Gastroesophageal sphincter (tissue), 4 donors: ENCODE measurements around the gene OR1D2. TPM values are rescaled to one million over a fixed set of nuclear protein-coding genes. Genes with fewer than 3 reads are reported as not detected.

Source experiments
- ATAC-seq: fragments of 150-250 bp; one replicate; pipeline ENCODE4 v1.9.1; 2016; ENCODE audit warnings: mild to moderate bottlenecking, moderate library complexity
- H3K27ac ChIP-seq, 4 donors: fragments of 200-600 bp; sonication (generic) in 3 of 4; 1 replicate in 3 of 4; 2 replicates in 1 of 4; pipeline ENCODE4 v1.5.1; 2016 to 2019
- H3K27me3 ChIP-seq: fragments of 200-600 bp; sonication (generic); one replicate; pipeline ENCODE4 v1.5.1; 2019
- H3K36me3 ChIP-seq, 2 donors: fragments of 200-600 bp; sonication (generic); one replicate each; pipeline ENCODE4 v1.5.1; 2019; ENCODE audit warnings: control low read depth in 1 of 2
- H3K4me1 ChIP-seq, 3 donors: fragments of 200-600 bp; sonication (generic); 1 replicate in 2 of 3; 2 replicates in 1 of 3; pipeline ENCODE4 v1.5.1; 2016 to 2019; ENCODE audit warnings: control low read depth in 2 of 3
- H3K4me3 ChIP-seq, 2 donors: fragments of 200-600 bp; sonication (generic); one replicate each; pipeline ENCODE4 v1.5.1; 2019; ENCODE audit warnings: mild to moderate bottlenecking in 1 of 2, moderate library complexity in 1 of 2
- H3K9me3 ChIP-seq, 3 donors: fragments of 200-600 bp; sonication (generic); one replicate each; pipeline ENCODE4 v1.5.1; 2017 to 2019; ENCODE audit warnings: control low read depth in 2 of 3
- CTCF ChIP-seq, 4 experiments: fragments of 200-600 bp in 2 of 4; fragments of 450-650 bp in 2 of 4; sonication (generic) in 1 of 4; IDR thresholded peaks; one replicate each; pipeline ENCODE4 v1.5.1; 2017 to 2019; ENCODE audit warnings: antibody characterized with exemption in 4 of 4, mild to moderate bottlenecking in 2 of 4, moderate library complexity in 2 of 4
- EP300 ChIP-seq: sonication (generic); formaldehyde crosslinking; IDR thresholded peaks from one replicate; pipeline ENCODE4 v1.6.1; 2017; ENCODE audit warnings: antibody characterized with exemption, mild to moderate bottlenecking
- POLR2A ChIP-seq, 2 donors: fragments of 450-650 bp; IDR thresholded peaks; one replicate each; pipeline ENCODE4 v1.6.1; 2017; ENCODE audit warnings: antibody characterized with exemption in 2 of 2, mild to moderate bottlenecking in 2 of 2, moderate library complexity in 1 of 2
- POLR2AphosphoS5 ChIP-seq: sonication (generic); formaldehyde crosslinking; IDR thresholded peaks from one replicate; pipeline ENCODE4 v1.6.1; 2017; ENCODE audit warnings: antibody characterized with exemption
- WGBS, 2 donors: methylation state at CpG; one replicate each; pipeline ENCODE4 v1.1.5; 2018; ENCODE audit warnings: low coverage in 1 of 2; 5-methylcytosine and 5-hydroxymethylcytosine counted together
- total RNA-seq, 4 donors: library from RNA; depleted of rRNA; stranded (reverse); fragments of >200 nt; gene quantifications; one replicate each; pipeline ENCODE4 v1.1.0, GENCODE V29; 2016

OR1D2 gene
- total RNA-seq, 4 donors from 2014 or later = not detected

- H3K27ac ChIP-seq = no peak overlapping the region
- no peak for ATAC-seq
- peaks cover 0 to 14% (median 0%) of the 10 kb centered on the region in 3 donors for H3K4me1 ChIP-seq
- TF ChIP-seq POLR2A (IDR thresholded peaks at IDR 0.05) (no peak), EP300 (no peak), POLR2AphosphoS5 (no peak), CTCF (IDR thresholded peaks at IDR 0.05) (no peak)
- 83 to 93% methylated on average over 7 of the region's 8 CpGs for WGBS, 2 donors
- H3K36me3 ChIP-seq = no peaks in the 10 kb centered on the region
- no peaks in the 10 kb centered on the region for H3K27me3 ChIP-seq
- peaks cover 0 to under 1% (median 0%) of the 10 kb centered on the region in 3 donors for H3K9me3 ChIP-seq
- peak overlapping the region in 1 of 2 donors; percentile 62 for H3K4me3 ChIP-seq
Measured at GRCh38 chr17:3049705-3050295, 54.4 kb downstream of the OR1D2 start.

GRCh38 chr17:3048727-3049471 lies 55.3 kb downstream of the OR1D2 start:
- Histone ChIP-seq H3K36me3 (no peaks in the 10 kb centered on the region), H3K4me3 (peak overlapping the region; percentile 37 to 62), H3K27ac (peak overlapping the region in 3 of 4 donors; percentile 75 to 79 (median 78)), H3K9me3 (peaks cover 0 to 9% (median 0%) of the 10 kb centered on the region in 3 donors), H3K27me3 (peaks cover 9% of the 10 kb centered on the region), H3K4me1 (peaks cover 0 to 14% (median 0%) of the 10 kb centered on the region in 3 donors)
- TF ChIP-seq EP300 (no peak), POLR2AphosphoS5 (peak; percentile 35), POLR2A (IDR thresholded peaks at IDR 0.05) (no peak), CTCF (IDR thresholded peaks at IDR 0.05) (peak in 3 of 4 experiments; percentile 61 to 84 (median 72))
- 0% methylated on average over 2 to 6 of the region's 50 CpGs for WGBS, 2 donors
- ATAC-seq = peak; percentile 100

GRCh38 chr17:3046753-3047152 lies 57.5 kb downstream of the OR1D2 start:
- 76 to 80% methylated on average over 3 of the region's 3 CpGs for WGBS, 2 donors
- no peak overlapping the region for H3K4me3 ChIP-seq
- H3K9me3 ChIP-seq = peaks cover 0 to 18% (median 0%) of the 10 kb centered on the region in 3 donors
- H3K27me3 ChIP-seq = peaks cover 20% of the 10 kb centered on the region
- peaks cover 0 to 14% (median 0%) of the 10 kb centered on the region in 3 donors for H3K4me1 ChIP-seq
- no peak for ATAC-seq
- no peak overlapping the region for H3K27ac ChIP-seq
- no peaks in the 10 kb centered on the region for H3K36me3 ChIP-seq
- no peak for TF ChIP-seq POLR2A (IDR thresholded peaks at IDR 0.05)
- no peak for TF ChIP-seq CTCF (IDR thresholded peaks at IDR 0.05)
- TF ChIP-seq POLR2AphosphoS5 = no peak
- TF ChIP-seq EP300 = no peak

GRCh38 chr17:3043737-3044365 lies 60.4 kb downstream of the OR1D2 start:
- WGBS, 2 donors = 50 to 53% methylated on average over 5 to 7 of the region's 11 CpGs
- ATAC-seq = no peak
- Histone ChIP-seq H3K4me3 (no peak overlapping the region), H3K9me3 (peaks cover 0 to 18% (median 0%) of the 10 kb centered on the region in 3 donors), H3K27ac (no peak overlapping the region), H3K27me3 (peaks cover 38% of the 10 kb centered on the region), H3K36me3 (no peaks in the 10 kb centered on the region), H3K4me1 (peaks cover 0 to 8% (median 0%) of the 10 kb centered on the region in 3 donors)
- TF ChIP-seq POLR2A (IDR thresholded peaks at IDR 0.05) (no peak), EP300 (no peak), POLR2AphosphoS5 (no peak), CTCF (IDR thresholded peaks at IDR 0.05) (no peak)
